AG09309 (cell line): ENCODE results near the gene PCAT6.

Source experiments
- DNase-seq: peaks from one replicate; pipeline ENCODE4 v3.0.0-alpha.2; 2010; ENCODE audit warnings: low read depth
- H3K4me3 ChIP-seq: 2 replicates; pipeline ENCODE4 v1.5.1; 2011; ENCODE audit warnings: mild to moderate bottlenecking, low read depth, low read length, moderate library complexity; ENCODE audit not compliant: control insufficient read depth
- CTCF ChIP-seq: IDR thresholded peaks from 2 replicates; pipeline ENCODE4 v1.5.1; 2011; ENCODE audit warnings: mild to moderate bottlenecking, low read depth, low read length, inconsistent platforms; ENCODE audit not compliant: insufficient read depth, control insufficient read depth; ENCODE audit errors: missing control alignments

PCAT6 gene

GRCh38 chr1:202844935-202845334 lies 34.2 kb downstream of the PCAT6 start:
- no peak for TF ChIP-seq CTCF
- H3K4me3 ChIP-seq: no peak overlapping the region
- no peak for DNase-seq

- H3K4me3 ChIP-seq: no peak overlapping the region
- no peak for DNase-seq
- TF ChIP-seq CTCF: no peak
Measured at GRCh38 chr1:202848191-202848542, 37.4 kb downstream of the PCAT6 start.

GRCh38 chr1:202850593-202851362 lies 40.0 kb downstream of the PCAT6 start:
- no peak for DNase-seq

GRCh38 chr1:202852163-202852904 lies 41.6 kb downstream of the PCAT6 start:
- peak; percentile 16 for DNase-seq
- peak; percentile 72 for TF ChIP-seq CTCF
- no peak overlapping the region for H3K4me3 ChIP-seq

More at GRCh38 chr1:202850593-202851362, 40.0 kb downstream of the PCAT6 start:
- no peak for TF ChIP-seq CTCF
- no peak overlapping the region for H3K4me3 ChIP-seq

- TF ChIP-seq CTCF: no peak
Measured at GRCh38 chr1:202854787-202855186, 44.0 kb downstream of the PCAT6 start.

GRCh38 chr1:202856014-202856413 lies 45.3 kb downstream of the PCAT6 start:
- no peak for TF ChIP-seq CTCF
- H3K4me3 ChIP-seq: no peak overlapping the region
- no peak for DNase-seq

More at GRCh38 chr1:202854787-202855186, 44.0 kb downstream of the PCAT6 start:
- no peak overlapping the region for H3K4me3 ChIP-seq
- no peak for DNase-seq
